ENCODE results near the gene SLC19A1.

DNA sequence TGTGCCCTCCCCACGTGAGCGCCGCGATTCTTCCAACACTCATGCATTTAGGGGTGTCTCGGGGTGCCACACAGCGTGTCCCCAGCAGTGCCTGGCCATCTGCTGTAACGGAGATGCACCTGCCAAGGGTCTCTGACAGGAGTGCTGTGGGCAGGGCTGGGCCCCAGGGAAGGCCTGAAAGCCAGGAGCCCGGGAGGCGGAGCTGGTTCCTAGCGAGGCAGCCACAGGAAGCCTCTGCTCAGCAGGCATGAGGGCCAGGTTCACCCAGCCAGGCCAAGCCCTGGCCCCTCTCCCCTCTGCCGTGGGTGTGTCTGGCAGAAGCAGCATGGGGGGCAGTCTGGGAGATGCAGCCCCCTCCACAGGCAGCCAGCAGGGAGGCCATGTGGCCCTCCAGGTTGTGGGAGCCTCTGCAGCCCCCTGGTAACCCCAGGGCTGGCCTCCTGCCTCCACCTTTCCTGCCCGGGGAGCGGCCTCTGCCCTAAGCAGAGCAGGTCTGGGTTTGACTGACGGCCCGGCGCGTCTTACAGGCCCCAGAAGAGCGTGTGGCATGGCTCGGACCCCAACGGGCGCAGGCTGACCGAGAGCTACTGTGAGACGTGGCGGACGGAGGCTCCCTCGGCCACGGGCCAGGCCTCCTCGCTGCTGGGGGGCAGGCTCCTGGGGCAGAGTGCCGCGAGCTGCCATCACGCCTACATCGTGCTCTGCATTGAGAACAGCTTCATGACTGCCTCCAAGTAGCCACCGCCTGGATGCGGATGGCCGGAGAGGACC lies 30.4 kb downstream of the SLC19A1 start:
- TF ChIP-seq, protein P1, sequence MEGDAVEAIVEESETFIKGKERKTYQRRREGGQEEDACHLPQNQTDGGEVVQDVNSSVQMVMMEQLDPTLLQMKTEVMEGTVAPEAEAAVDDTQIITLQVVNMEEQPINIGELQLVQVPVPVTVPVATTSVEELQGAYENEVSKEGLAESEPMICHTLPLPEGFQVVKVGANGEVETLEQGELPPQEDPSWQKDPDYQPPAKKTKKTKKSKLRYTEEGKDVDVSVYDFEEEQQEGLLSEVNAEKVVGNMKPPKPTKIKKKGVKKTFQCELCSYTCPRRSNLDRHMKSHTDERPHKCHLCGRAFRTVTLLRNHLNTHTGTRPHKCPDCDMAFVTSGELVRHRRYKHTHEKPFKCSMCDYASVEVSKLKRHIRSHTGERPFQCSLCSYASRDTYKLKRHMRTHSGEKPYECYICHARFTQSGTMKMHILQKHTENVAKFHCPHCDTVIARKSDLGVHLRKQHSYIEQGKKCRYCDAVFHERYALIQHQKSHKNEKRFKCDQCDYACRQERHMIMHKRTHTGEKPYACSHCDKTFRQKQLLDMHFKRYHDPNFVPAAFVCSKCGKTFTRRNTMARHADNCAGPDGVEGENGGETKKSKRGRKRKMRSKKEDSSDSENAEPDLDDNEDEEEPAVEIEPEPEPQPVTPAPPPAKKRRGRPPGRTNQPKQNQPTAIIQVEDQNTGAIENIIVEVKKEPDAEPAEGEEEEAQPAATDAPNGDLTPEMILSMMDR (IDR thresholded peaks at IDR 0.05; ENCODE audit: low read length), result no peak
- TF ChIP-seq EZH2 (optimal IDR thresholded peaks at IDR 0.05; ENCODE audit: low read depth, low read length), result no peak
- TF ChIP-seq EZH2phosphoT487 (IDR thresholded peaks at IDR 0.05; ENCODE audit: low read length), result no peak

Measured in MM.1S (cell line).